Ovary (tissue), 9 donors: ENCODE measurements around the gene RELL1. TPM values are rescaled to one million over a fixed set of nuclear protein-coding genes. Genes with fewer than 3 reads are reported as not detected.
A peak's percentile ranks its signal among the peaks of the same experiment; 100 is the strongest.

Experiments
- DNase-seq, 5 donors: peaks; one replicate each; pipeline ENCODE4 v3.0.0-alpha.2; 2019 to 2020
- H3K27ac ChIP-seq, 2 donors: fragments of 200-600 bp; one replicate each; pipeline versions ENCODE4 v1.5.1 to v1.8.0; 2019 to 2022
- H3K27me3 ChIP-seq: fragments of 200-600 bp; one replicate; pipeline ENCODE4 v1.8.0; 2022
- H3K36me3 ChIP-seq: fragments of 200-600 bp; sonication (generic); one replicate; pipeline ENCODE4 v1.5.1; 2019
- H3K4me1 ChIP-seq: one replicate; pipeline ENCODE4 v1.8.1; 2013; ENCODE audit warnings: mild to moderate bottlenecking, moderate library complexity; ENCODE audit not compliant: insufficient read depth
- H3K4me3 ChIP-seq: fragments of 200-600 bp; sonication (generic); one replicate; pipeline ENCODE4 v1.5.1; 2017
- H3K9me3 ChIP-seq, 2 donors: fragments of 200-600 bp in 1 of 2; sonication (generic) in 1 of 2; one replicate each; pipeline versions ENCODE4 v1.5.1 to v1.8.1; 2013 to 2019; ENCODE audit warnings: mild to moderate bottlenecking in 1 of 2, moderate library complexity in 1 of 2
- EP300 ChIP-seq: sonication (generic); formaldehyde crosslinking; IDR thresholded peaks from one replicate; pipeline ENCODE4 v1.6.1; 2017; ENCODE audit warnings: antibody characterized with exemption
- POLR2A ChIP-seq: fragments of 450-650 bp; IDR thresholded peaks from one replicate; pipeline ENCODE4 v1.6.1; 2017; ENCODE audit warnings: antibody characterized with exemption, mild to moderate bottlenecking, moderate library complexity
- WGBS, 3 donors: extraction: QIAGEN DNeasy Blood & Tissue Kit in 1 of 3; methylation state at CpG; one replicate each; pipeline versions ENCODE4 v1.1.5 to v1.1.7; 2013 to 2017; 5-methylcytosine and 5-hydroxymethylcytosine counted together
- intact Hi-C, 4 donors: fragments of 100-400 bp; cut with DNase I; formaldehyde crosslinking; loops; one replicate each; pipeline versions ENCODE4 v1.11.0 to v1.15.1; 2022 to 2023
- polyA plus RNA-seq, 2 donors: library from polyadenylated mRNA; stranded (reverse); fragments of 200-250 nt in 1 of 2; fragments of 350-450 nt in 1 of 2; fragmentation: Illumina TruSeq in 1 of 2; extraction: RNeasy Lipid Tissue Mini Kit (QIAGEN cat#74804) in 1 of 2; gene quantifications; one replicate each; pipeline ENCODE4 v1.2.3, GENCODE V29; 2013 to 2014
- total RNA-seq, 7 donors: library from RNA; depleted of rRNA in 2 of 7; stranded (reverse); fragments of >200 nt in 2 of 7; fragmentation: NEBNext Ultra II Directional in 3 of 7; extraction: Animal tissue kit (Norgen Biotek cat#: 25700) in 3 of 7; gene quantifications; one replicate each; pipeline versions ENCODE4 v1.1.0 to v1.2.4, GENCODE V29; 2016 to 2023
- TF ChIP-seq, protein P1 (sequence below), 3 donors: fragments of 450-650 bp in 2 of 3; fragments of 200-600 bp in 1 of 3; IDR thresholded peaks; one replicate each; pipeline versions ENCODE4 v1.5.1 to v1.8.0; 2016 to 2022; ENCODE audit warnings: antibody characterized with exemption in 3 of 3, mild to moderate bottlenecking in 1 of 3
- donor health status: DM: no; HTN: no; CAD: no; lungs with moderate emphysema.
- donor health status: DM: no; HTN: no; CAD: no.
- donor health status: Bipolar disorder and iron deficiency.
- donor health status: DM: yes; HTN: yes; CAD: no.
- donor health status: DM: no; HTN: no; CAD: no.
- donor health status: DM: yes; HTN: yes; CAD: no.

The RELL1 gene
- total and polyA plus RNA-seq, 9 donors: 4.1 to 31.4 (median 24.0) TPM

DNA sequence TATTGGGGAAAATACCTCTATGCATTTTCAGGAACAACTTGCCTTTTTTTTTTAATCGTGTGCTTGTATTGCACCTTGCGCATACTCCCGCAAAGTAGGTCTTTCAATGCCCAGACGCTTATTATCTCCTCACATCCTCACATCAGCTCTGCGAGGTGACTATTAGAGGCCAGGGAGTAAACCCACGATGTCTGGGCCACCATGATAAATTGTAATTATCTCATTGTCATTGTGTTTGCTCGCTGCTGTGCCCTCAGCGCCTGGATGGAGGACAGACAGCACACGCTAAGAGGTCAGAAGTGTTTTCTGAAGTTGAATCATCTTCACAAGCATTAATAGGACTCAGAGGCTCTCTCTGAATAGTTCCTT, 1.0 kb upstream of the RELL1 start:
- Histone ChIP-seq H3K27ac (peak overlapping the region in 1 of 2 donors; percentile 82), H3K9me3 (no peaks in the 10 kb centered on the region), H3K36me3 (no peaks in the 10 kb centered on the region), H3K27me3 (no peaks in the 10 kb centered on the region), H3K4me1 (peaks cover 3% of the 10 kb centered on the region), H3K4me3 (no peak overlapping the region)
- intact Hi-C loops: loop anchor here in 1 of 4 donors (10.0 kb wide), 1 partner anchor 978 kb away; the partner anchor contains the start of gene KLF3
- TF ChIP-seq POLR2A (no peak), EP300 (no peak)
- TF ChIP-seq, protein P1, sequence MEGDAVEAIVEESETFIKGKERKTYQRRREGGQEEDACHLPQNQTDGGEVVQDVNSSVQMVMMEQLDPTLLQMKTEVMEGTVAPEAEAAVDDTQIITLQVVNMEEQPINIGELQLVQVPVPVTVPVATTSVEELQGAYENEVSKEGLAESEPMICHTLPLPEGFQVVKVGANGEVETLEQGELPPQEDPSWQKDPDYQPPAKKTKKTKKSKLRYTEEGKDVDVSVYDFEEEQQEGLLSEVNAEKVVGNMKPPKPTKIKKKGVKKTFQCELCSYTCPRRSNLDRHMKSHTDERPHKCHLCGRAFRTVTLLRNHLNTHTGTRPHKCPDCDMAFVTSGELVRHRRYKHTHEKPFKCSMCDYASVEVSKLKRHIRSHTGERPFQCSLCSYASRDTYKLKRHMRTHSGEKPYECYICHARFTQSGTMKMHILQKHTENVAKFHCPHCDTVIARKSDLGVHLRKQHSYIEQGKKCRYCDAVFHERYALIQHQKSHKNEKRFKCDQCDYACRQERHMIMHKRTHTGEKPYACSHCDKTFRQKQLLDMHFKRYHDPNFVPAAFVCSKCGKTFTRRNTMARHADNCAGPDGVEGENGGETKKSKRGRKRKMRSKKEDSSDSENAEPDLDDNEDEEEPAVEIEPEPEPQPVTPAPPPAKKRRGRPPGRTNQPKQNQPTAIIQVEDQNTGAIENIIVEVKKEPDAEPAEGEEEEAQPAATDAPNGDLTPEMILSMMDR (IDR thresholded peaks at IDR 0.05): no peak
- no peak for DNase-seq
- WGBS, 3 donors: 31 to 46% (median 37%) methylated on average over 9 of the region's 9 CpGs

DNA sequence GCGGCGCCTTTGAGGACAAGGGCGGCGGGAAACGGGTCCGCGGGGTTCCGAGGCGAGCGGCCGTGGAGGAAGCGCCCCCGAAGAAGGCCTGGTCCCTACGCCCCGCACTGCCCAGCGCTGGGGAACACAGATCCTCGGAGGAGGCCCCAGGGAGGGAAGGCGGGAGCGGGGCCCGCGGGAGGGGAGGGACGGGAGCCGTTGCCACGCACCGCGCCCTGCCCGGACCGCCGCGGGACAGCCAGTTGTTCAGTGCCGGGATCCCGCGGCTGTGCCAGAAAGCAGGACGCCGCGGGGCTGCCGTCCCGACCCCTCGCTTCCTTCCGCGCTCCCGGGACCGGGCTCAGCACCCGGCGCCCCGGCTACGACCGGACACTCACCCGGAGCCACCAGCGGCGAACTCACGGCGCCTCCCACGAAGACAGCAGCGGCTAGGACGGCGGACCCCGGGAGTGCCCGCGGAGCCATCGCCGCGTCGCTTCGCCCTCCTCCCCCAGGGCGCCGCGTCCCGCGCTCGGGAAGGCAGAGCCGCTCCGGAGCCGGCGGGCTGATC, 278 bp downstream of the RELL1 start:
- Histone ChIP-seq H3K4me1 (peaks cover 3% of the 10 kb centered on the region), H3K27me3 (no peaks in the 10 kb centered on the region), H3K4me3 (peak overlapping the region; percentile 92), H3K9me3 (no peaks in the 10 kb centered on the region), H3K36me3 (no peaks in the 10 kb centered on the region), H3K27ac (peak overlapping the region; percentile 86 to 94)
- TF ChIP-seq, protein P1 (IDR thresholded peaks at IDR 0.05): no peak
- TF ChIP-seq POLR2A: peak; percentile 90
- peak in 2 of 5 donors; percentile 58 to 72 for DNase-seq
- intact Hi-C loops: loop anchor here in 1 of 4 donors (10.0 kb wide), 1 partner anchor 979 kb away; the partner anchor contains the start of gene KLF3
- 0 to 1% (median 1%) methylated on average over 69 to 75 of the region's 75 CpGs for WGBS, 3 donors

DNA sequence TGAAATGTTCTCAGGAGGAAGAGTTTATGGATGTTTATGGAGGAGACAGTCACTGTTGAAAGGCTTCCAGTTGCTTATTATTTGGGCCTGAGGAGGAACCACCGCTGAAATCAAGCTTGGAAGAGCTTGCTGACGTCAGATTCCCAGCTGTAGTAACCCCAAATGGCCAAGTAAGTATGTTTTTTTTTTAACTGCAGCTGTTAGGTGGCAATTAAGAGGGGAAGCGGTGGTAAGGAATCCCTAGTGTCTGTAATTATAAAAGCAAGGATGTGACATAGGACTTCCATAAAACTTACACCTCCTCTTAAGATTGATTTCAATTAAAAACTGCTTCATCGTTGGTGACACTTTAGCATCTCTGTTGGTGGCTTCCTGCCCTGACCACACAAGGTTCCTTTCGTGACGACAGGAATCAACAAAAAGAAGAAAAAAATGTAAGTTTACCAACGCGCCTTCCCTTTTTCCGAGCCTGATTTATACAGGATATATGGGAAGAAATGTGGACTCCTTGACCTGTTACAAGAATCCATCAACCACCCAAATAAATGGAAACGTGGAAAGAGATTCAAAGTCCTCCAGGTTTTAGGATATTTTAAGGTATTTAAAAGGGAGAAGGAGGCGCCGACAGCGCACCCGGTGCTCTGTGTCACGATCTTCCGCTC, 884 bp downstream of the RELL1 start:
- no peak for TF ChIP-seq EP300
- TF ChIP-seq, protein P1 (IDR thresholded peaks at IDR 0.05): no peak
- TF ChIP-seq POLR2A: no peak
- H3K27ac ChIP-seq: peak overlapping the region; percentile 86 to 94
- no peaks in the 10 kb centered on the region for H3K27me3 ChIP-seq
- no peaks in the 10 kb centered on the region for H3K9me3 ChIP-seq
- DNase-seq: peak in 2 of 5 donors; percentile 17 to 51
- peaks cover 3% of the 10 kb centered on the region for H3K4me1 ChIP-seq
- WGBS, 3 donors: 1% methylated on average over 16 of the region's 16 CpGs
- peak overlapping the region; percentile 92 for H3K4me3 ChIP-seq
- intact Hi-C loops: loop anchor here in 1 of 4 donors (10.0 kb wide), 1 partner anchor 980 kb away; the partner anchor contains the start of gene KLF3
- H3K36me3 ChIP-seq: no peaks in the 10 kb centered on the region

DNA sequence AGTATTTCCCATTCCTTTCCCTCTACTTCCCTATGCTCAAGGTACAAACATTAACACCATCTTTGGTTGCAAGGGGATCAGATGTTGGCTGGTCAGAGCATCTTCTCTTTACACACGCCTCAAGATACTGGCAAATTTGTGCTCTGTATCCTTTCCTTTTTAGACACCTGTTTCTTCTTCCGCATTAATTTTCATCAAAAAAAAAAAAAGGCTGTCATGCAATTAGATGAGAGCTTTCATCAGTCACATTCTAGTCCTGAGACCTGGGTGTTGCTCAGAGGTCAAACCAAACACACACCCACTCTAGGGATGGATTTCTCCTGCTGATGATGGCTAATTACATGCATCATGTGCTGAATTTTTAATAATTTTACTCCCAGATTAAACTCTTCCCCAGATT, 2.0 kb downstream of the RELL1 start:
- peaks cover 3% of the 10 kb centered on the region for H3K4me1 ChIP-seq
- 97 to 99% (median 98%) methylated on average over 2 of the region's 2 CpGs for WGBS, 3 donors
- H3K27ac ChIP-seq: no peak overlapping the region
- no peaks in the 10 kb centered on the region for H3K36me3 ChIP-seq
- H3K4me3 ChIP-seq: no peak overlapping the region
- H3K27me3 ChIP-seq: no peaks in the 10 kb centered on the region
- no peak for DNase-seq
- intact Hi-C loops: loop anchor here in 1 of 4 donors (10.0 kb wide), 1 partner anchor 981 kb away; the partner anchor contains the start of gene KLF3
- TF ChIP-seq EP300: no peak
- TF ChIP-seq, protein P1 (IDR thresholded peaks at IDR 0.05): no peak
- H3K9me3 ChIP-seq: no peaks in the 10 kb centered on the region
